HG03378 (cell line): ENCODE data around the gene PIAS2.
"Not testable (repeated sequence)": the region's sequence is repeated elsewhere in the genome, so short reads cannot be mapped to it uniquely, and the experiment has no call there.

Experiments used
- ATAC-seq: cut with Tn5 transposase; IDR thresholded peaks from one replicate; pipeline ENCODE4 v1.9.1; 2021; ENCODE audit warnings: mild to moderate bottlenecking, moderate library complexity; ENCODE audit not compliant: unreplicated experiment

PIAS2 gene

DNA sequence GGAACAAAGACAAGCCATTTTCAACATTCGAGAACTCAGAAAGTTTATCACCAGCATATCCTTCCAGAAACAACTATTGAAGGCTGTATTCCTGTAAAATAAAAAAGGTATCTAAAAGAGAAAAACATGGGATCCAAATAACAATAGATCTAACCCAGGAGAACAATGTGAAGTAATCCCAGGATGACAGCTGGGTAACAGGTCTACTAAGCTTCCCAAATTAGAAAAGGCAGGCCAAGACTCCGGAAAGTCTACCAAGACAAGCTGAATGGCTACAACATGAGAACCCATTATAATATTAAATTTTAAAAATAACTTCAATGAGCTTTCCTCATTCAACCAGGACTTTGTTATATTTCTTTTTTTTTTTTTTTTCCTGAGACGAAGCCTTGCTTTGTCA, 6.5 kb downstream of the PIAS2 start:
- ATAC-seq, result no peak

DNA sequence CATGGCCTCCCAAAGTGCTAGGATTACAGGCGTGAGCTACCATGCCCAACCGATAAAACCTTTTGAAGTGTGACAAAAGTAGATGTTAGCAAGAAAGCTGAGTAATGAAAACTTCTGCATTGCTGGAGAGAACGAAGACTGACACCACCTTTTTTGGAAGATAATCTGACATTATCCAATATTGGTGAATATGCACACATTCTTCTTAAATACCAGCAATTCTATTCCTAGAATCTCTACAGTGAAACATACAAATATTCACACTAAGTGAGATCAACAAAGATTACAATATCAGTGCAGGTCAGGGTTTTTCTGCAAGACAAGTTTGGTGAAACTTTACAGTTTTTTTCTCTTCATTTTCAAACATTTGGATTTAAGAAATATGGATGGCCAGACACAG, 7.8 kb downstream of the PIAS2 start:
- no peak for ATAC-seq

DNA sequence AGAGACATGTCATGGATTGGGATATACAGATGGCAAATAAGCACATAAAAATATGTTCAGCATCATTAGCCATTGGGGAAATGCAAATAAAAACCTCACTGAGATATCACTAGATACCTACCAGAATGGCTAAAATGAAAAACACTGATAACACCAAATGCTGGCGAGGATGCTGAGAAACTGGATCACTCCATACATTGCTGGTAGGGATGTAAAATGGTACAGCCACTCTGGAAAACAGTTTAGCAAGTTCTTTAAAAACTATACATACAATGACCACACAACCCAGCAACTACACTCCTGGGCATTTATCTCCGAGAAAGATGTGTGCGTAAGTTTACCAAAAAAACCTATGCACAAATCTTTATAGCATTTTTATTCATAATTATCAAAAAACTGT, 13.9 kb downstream of the PIAS2 start:
- ATAC-seq, result no peak

DNA sequence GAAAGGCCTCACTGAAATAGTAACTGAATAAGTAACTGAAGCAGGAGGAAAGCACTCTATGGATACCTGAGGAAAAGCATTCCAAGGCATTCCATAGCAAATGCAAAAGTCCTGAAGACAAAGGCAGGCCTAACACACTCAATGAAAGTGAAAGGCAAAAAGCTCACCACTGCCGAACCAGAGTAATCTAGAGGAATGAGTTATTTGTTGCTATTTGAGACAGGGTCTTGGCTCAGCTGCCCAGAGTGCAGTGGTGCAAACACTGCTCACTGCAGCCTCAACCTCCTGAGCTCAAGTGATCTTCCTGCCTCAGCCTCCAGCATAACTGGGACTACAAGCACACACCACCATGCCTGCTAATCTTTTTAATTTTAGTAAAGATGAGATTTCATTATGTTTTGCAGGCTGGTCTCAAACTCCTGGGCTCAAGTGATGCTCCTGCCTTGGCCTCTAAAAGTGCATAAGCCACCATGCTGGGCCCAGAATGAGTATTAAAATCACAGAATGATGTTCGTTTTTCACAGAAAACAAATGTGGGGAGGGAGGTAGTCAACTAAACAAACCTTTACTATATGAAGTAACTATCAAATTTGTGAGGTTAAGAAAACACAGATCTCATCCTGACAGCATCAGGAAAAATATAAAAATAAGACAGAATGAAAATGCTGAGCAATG, 17.9 kb downstream of the PIAS2 start:
- ATAC-seq, result peak; percentile 83

DNA sequence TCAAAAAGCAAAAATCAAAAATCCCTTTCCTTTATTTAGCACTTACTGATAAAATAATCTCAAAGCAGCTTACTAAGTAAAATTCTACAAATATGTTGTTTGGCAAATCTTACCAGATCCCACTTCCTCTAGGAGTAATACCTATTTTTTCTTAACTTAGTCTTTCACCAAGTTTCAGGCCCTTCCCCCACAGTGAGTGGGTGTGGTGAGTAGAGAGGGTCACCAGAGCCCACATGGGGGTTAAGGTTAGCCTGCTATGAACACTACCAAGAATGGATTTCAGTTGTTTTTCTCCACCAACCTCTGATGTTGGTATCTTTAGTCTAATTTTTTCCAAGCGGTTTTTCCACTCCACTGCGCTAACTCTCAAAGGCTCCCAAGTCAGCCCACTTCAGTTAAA, 23.2 kb downstream of the PIAS2 start:
- ATAC-seq, result no peak

DNA sequence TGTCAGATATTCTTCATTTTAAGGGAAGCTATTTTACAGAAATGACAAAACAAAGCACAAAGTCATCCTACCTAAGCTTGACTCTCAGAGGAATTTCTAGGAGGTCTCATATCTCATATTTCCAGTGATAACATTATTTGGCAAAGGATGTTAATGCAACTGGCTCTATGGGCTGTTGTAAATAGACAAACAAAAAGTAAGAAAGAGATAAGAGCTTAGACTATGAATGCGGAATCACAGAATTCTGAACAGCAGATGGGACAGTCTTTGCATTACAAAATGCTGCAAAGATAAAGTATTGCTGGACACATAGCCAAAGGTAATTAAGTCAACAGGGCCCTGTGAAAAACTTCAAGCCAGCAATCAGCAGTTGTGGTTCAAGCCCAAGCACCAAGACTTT, 23.9 kb downstream of the PIAS2 start:
- no peak for ATAC-seq

DNA sequence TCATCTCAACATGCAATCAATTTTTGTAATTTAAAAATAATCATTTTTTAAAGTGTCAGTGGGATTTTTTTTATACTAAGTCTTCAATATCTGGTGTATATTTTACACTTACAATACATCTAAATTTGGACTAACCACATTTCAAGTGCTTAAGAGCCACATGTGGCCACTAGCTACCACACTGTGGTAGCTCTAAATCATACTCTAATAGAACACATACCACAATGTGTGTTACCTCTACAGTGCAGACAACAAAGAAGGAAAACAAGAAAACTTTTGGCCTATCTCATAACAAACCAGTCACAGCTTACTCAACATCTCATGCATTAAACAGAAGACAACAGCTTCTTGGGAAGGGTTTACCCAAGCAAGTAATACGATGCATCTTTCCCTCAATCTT, 24.5 kb downstream of the PIAS2 start:
- ATAC-seq, result peak; percentile 51

DNA sequence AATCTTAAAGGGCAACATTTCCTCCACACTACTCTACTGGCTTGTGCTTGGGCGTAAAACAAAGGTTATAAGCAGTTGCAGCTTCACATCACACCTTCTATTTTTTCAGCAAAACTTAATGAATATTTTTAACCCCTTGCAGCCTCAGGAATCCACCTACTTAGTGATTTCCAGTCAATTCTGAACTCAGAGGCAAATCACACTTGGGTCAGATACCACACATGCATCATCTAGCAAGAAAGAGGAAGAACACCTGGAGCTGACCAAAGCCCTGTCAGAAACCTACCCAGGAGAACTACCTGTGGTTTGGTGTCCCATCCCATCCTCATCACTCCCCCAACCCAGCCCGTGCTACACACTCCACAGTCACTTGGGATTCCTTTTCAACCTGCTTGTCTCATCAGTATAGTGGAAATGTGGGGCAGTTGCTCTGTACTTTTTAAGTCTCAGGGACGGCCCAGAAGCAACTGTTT, 25.5 kb downstream of the PIAS2 start:
- ATAC-seq, result peak; percentile 89

DNA sequence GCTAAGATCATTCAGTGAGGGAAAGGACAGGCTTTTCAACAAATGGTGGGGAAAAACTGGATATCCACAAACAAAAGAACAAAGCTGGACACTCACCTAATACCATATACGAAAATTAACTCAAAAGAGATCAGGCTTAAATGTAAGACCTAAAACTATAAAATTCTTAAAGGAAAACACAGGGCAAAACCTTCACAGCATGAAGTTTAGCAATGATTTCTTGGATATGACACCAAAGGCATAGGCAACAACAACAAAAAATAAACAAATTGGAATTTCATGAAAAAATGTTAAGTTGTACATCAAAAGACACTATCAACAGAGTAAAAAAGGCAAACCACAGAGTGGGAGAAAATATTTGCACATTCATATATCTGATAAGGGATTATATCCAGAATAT, 28.3 kb downstream of the PIAS2 start:
- no peak for ATAC-seq

DNA sequence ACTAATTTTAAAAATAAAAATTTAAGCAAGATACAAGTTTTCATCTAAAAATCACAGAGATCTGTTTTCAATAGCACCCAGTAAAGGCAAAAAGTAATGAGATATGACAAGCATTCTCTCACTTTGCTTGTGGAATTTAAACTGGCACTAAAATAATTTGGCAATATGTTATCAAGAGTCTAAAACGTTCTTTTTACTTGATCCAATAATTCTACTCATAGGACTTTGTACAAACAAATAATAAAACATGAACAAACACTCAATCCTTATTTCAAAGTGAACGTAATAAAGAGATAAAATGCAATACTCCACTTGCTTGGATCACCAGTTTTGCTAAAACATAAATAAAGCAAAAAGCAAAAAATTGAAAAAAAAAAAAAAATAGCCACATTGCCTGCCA, 30.4 kb downstream of the PIAS2 start:
- ATAC-seq, result no peak

DNA sequence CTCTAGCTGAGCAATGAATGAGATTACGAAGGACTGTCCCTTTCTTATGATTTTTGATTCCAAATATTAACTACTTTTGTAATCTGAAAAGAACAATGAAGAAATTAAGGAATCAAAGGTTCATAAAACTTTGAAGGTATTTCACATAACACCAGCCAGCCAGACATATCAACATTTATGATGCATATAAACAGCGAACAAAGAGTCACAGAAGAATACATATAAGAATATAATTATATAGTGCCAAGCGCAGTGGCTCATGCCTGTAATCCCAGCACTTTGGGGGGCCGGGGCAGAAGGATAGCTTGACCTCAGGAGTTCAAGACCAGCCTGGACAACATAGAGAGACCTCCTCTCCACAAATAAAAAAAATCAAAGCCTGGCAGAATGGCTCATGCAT, 34.1 kb downstream of the PIAS2 start:
- ATAC-seq, result no peak

DNA sequence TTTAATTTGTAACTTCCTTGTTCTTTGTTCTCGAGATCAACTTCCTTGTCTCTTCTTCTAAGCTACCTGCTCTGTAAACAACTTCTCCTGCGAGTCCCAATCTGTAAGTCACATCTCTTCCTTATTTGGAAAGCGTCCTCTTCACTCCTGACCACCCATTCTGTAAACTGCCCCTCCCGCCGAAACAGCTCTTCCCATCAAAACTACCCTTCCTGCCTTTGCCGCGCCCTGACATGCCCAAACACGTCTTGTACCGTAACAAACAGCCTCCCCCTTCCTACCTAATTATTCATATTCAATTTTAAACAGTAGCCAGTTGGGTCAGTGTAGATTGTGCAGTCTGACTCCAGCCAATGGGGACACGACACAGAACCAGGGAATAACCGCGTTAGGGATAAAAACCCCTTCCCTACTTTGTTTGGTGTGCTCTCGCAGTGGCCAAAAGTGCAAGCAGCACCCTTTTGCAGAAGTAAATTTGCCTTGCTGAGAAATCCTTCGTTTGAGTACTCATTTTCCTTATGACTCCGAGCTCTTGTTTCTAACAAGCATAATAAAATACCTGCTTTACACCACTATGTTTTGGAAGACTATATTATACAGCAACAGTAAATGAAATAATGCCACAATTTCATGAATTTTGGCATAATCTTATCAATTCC, 39.8 kb downstream of the PIAS2 start:
- no peak for ATAC-seq

DNA sequence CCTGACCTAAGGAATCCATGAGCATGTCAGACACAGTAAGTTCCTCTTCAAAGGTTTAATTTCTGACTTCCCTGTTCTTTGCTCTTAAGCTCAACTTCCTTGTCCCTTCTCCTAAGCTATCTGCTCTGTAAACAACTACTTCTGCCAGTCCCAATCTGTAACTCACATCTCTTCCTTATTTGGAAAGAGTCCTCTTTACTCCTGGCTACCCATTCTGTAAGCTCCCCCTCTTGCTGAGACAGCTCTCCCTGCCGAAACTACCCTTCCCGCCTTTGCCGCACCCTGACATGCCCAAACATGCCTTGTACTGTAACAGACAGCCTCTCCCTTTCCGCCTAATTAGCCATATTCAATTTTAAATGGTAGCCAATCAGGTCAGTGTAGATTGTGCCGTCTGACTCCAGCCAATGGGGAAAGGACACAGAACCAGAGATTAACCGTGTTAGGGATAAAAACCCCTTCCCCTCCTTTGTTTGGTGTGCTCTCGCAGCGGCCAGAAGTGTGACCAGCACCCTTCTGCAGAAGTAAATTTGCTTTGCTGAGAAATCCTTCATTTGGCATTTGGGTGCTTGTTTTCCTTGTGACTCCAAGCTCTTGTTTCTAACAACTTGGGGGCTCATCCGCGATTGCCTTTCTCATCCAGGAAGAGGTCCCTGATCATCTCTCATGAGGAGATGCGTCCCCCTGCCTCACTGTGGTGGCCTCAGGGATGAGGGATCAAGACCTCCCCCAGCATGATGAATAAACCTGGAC, 49.0 kb downstream of the PIAS2 start:
- ATAC-seq, result no peak

DNA sequence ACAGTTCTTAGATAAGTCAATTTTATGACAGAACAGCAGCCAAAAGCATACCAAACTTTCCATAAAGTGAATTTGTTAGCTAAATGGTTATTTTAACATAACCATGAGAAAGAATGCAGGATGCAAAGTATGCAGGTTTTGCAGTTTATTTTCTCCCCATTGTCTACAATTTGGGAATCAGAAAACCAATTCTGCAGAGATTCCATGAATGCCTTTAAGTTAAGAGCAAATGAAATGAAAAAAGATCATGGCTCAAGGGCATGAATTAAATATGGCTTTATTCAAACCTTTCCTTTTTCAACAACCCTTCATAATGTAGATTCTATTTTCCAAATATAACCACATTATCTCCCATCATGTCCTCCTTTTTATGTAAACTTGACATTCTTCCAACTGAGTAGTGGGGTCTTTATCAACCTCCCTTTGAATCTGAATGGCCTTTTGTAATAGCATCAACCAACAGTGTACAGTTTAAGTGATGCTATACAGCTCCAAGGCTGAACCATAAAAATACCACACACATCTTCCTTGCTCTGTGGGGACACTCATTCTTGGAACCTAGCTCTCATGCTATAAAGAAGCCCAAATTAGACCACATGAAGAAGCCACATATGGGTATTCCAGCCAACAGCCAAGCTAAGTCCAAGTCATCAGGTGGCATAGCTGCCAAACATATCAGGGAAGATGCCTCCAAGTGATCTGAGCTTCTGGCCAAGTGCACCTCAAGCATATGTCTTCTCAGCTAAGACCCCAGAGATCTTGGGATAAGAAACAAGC, 49.8 kb downstream of the PIAS2 start:
- ATAC-seq, result no peak

DNA sequence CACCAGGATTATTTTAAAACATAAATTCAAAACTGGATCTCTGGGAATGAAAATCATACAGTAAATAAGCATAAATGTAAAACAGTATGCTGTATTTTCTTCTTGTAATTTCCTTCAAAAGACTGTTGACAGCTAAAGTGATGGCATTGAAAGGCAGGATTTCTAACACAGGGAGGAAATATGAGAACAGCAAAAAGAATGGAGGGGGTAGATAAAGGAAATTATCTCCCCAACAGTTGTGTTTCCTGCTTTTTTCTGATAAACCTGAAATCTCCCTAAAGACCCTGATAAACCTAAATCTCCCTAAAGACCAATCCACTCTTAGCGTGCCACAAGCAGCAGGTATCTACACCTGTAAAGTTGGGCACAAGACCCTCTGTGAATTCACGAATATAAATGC, 50.8 kb downstream of the PIAS2 start:
- ATAC-seq, result no peak

DNA sequence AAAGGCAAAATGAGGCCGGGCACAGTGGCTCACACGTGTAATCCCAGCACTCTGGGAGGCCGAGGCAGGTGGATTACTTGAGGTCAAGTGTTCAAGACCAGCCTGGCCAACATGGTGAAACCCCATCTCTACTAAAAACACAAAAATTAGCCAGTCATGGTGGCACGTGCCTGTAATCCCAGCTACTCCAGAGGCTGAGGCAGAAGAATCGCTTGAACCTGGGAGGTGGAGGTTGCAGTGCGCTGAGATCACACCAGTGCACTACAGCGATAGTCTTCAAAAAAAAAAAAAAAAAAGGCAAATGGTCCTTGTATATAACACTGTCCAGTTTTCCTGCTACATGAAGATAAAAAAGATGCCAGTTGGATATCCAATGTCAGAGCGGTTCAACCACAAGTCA, 52.1 kb downstream of the PIAS2 start:
- ATAC-seq, result not testable (repeated sequence)

DNA sequence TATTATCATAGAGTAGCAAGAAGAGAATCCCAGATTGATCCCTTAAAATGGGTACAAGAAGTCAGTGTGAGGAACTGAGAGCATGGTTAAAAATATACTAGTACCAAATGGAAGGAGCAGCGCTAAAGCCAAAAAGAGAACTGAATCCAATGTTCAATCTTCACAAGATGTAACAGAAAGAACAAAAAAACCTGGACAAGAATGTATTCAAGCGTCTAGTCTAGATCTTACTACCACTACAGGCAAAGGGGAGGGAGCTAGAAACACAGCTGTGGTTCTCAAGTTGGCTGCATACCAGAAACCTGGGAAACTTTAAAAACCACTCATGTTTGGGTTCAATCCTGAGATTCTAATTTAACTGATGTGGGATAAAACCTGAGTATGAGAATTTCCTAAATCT, 57.5 kb downstream of the PIAS2 start:
- ATAC-seq, result no peak

DNA sequence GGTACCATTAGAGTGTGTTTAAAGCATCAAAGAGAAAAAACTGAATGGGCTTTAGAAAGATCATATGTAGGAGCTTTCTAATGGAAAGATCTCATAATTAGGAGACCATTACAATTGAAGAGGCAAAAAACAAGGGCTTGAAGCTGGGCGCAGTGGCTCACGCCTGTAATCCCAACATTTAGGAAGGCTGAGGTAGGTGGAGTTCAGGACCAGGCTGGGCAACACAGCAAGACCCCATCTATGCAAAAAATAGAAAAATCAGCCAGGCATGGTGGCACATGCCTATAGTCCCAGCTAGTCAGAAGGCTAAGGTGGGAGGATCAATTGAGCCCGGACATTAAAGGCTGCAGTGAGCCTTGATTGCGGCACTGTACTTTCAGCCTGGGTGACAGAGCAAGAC, 59.0 kb downstream of the PIAS2 start:
- ATAC-seq, result no peak

DNA sequence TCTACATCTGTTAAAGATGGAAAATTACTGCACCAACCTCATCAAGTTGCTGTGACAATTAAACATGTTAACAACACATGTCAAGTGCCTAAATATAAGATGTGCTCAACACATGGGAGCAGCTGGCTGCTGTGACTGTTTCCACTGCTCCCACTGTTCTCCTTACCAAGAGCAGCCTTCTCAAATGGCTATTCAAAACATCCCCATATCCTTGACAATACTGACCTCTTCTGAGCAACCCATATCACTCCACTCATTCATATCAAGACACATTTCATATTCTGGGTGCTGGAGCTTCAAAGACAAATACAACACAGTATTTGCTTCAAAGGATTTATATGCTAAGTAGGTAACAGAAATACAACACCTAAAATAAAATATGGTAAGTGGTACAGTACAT, 60.3 kb downstream of the PIAS2 start:
- no peak for ATAC-seq

DNA sequence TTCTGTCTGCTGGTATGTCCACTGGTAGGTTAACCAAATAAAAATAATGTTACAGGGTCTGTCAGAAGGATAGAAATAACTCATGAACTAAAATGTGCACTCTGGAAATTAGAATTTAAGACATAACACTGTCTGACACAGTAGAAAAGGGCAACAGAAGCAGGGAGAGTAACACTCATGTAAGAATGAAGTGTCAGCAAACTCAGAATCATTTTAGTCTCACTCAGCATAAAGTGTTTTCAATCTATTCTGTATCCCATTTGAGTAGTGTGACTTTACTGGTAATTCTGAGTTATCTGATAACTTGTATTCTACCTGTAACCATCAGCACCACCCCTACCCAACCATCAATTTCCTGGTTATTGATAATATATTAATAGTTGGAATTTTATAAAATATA, 68.3 kb downstream of the PIAS2 start:
- ATAC-seq, result no peak

DNA sequence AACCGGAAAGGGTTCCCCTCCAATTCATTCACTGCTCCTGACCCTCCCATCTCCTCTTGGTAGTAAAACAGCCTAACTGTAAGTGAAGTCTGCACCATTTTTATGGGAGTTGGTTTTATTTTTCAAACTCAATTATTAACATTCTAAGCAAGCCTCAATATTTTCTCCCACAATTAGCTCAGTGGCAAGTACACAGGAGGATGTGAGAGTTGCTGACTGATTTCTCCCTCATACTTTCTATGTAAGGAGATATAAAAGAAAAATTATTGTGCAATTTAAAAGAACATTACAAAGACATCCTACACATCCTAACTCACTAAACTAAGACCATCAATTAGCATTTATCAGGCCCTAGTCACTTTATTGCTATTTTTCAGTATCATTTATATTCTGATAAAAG, 73.9 kb downstream of the PIAS2 start:
- ATAC-seq, result no peak
